ENCODE measurements around the gene DAGLA. TPM values are rescaled to one million over a fixed set of nuclear protein-coding genes. Genes with fewer than 3 reads are reported as not detected.
A peak's percentile ranks its signal among the peaks of the same experiment; 100 is the strongest.

The DAGLA gene
- total and polyA plus RNA-seq, 2 of the 13 experiments (the other 11 are each of a cell fraction or from before 2014, with no cell fraction given) = 2.6 to 3.9 TPM

- TF ChIP-seq LRRFIP1 (CRISPR knock-in tag; conservative IDR thresholded peaks at IDR 0.05) (no peak), ATF2 (CRISPR knock-in tag; IDR thresholded peaks at IDR 0.05) (0 out of 2 replicates have a peak, but pooled peaks have one; percentile 2), PAXIP1 (CRISPR knock-in tag; conservative IDR thresholded peaks at IDR 0.05) (peak; percentile 8; the same call in 1 of the 2 replicates), PRPF4 (IDR thresholded peaks at IDR 0.05; ENCODE audit: low read depth, low read length, poor library complexity, severe bottlenecking) (no peak), ZNF18 (CRISPR knock-in tag; IDR thresholded peaks at IDR 0.05; ENCODE audit: insufficient replicate concordance) (no peak), MXI1 (IDR thresholded peaks at IDR 0.05; ENCODE audit: borderline replicate concordance, low read depth, low read length) (0 out of 3 replicates have a peak, but pooled peaks have one; percentile 8), BRF2 (CRISPR knock-in tag; IDR thresholded peaks at IDR 0.05) (no peak), TP53 (CRISPR knock-in tag; conservative IDR thresholded peaks at IDR 0.05) (no peak), ZNF670 (CRISPR knock-in tag; IDR thresholded peaks at IDR 0.05; ENCODE audit: borderline replicate concordance) (no peak), ZNF343 (CRISPR knock-in tag; IDR thresholded peaks at IDR 0.05) (no peak), ZNF382 (CRISPR knock-in tag; IDR thresholded peaks at IDR 0.05; ENCODE audit: borderline replicate concordance) (no peak), ZNF782 (CRISPR knock-in tag; IDR thresholded peaks at IDR 0.05; ENCODE audit: borderline replicate concordance) (no peak), ZNF3 (CRISPR knock-in tag; IDR thresholded peaks at IDR 0.05) (no peak), MTF1 (CRISPR knock-in tag; IDR thresholded peaks at IDR 0.05) (no peak), KLF15 (CRISPR knock-in tag; IDR thresholded peaks at IDR 0.05; ENCODE audit: borderline replicate concordance) (no peak), XRCC5 (optimal IDR thresholded peaks at IDR 0.05; ENCODE audit: low read length) (no peak), NPAS2 (CRISPR knock-in tag; IDR thresholded peaks at IDR 0.05; ENCODE audit: borderline replicate concordance) (no peak), ATAD3A (CRISPR knock-in tag; IDR thresholded peaks at IDR 0.05) (no peak), DRAP1 (CRISPR knock-in tag; IDR thresholded peaks at IDR 0.05) (no peak), KMT2B (CRISPR knock-in tag; IDR thresholded peaks at IDR 0.05) (no peak), ATM (IDR thresholded peaks at IDR 0.05; ENCODE audit: borderline replicate concordance) (no peak)
These were observed 67.7 kb downstream of the DAGLA start (continued) for GRCh38 chr11:61747967-61748285.
